GM18508 (cell line): ENCODE measurements around the gene SLCO3A1.
"Not testable (repeated sequence)": the region's sequence is repeated elsewhere in the genome, so short reads cannot be mapped to it uniquely, and the experiment has no call there.

Experiments used
- ATAC-seq: cut with Tn5 transposase; IDR thresholded peaks from one replicate; pipeline ENCODE4 v1.9.1; 2021; ENCODE audit warnings: moderate number of reproducible peaks; ENCODE audit not compliant: insufficient read depth, unreplicated experiment

SLCO3A1 gene

GRCh38 chr15:91953432-91953831 is 99.9 kb downstream of the SLCO3A1 start:
- ATAC-seq = no peak

DNA sequence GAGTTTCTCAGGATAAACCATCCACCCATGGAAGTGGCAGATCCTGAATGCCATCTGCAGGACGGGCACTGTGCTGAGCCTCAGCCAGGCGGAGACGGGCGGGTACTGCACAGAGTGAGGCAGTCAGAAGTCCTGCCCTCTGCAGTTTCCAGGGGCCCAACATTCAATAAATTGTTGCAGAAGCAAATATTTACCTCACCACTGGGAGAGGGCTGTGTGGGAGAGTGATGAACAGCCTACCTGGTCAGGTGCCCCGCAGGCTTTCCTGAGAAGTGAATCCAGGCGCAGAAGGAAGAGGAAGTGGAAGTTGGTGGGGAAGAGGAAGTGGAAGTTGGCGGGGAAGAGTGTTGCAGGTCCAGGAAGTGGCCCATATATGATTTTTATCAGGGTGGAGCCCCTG is 100.8 kb downstream of the SLCO3A1 start:
- no peak for ATAC-seq

DNA sequence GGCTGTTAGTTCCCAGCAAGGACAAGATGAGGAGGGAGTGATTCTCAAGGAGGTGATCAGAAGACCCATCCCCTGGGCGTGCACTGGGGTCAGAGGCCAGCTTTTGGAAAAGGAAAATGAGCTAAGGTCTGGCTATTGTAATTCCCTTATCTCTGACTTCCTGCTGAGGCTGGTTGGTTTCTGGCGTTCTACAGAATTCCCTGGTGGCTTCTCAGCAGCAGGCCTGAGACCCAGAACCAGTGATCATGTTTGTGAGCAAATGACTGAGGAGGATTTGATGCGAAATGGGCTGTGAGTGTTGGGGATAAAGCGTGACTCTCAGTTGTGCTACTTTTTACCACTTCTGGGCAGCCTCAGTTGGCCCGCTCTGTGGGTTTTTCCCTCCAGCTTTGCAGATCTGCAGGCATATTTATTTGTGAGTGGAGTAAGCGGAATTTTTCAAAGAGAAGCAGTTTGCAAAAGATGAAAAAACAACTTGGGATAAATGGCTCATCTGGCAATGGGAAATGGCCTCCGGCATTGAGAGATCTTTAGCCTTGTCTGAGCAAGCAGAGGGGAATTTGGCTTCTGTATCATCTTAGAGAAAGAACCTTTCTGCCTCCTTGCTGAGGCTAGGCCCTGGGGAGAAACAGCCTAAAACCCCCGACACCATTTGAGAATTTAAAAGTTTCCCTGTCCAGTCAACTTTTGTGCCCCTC is 102.7 kb downstream of the SLCO3A1 start:
- no peak for ATAC-seq

GRCh38 chr15:91961357-91961756 is 107.8 kb downstream of the SLCO3A1 start:
- ATAC-seq = no peak

- not testable (repeated sequence) for ATAC-seq
These were observed 110.2 kb downstream of the SLCO3A1 start for GRCh38 chr15:91963747-91964146.

- ATAC-seq = no peak
These were observed 112.1 kb downstream of the SLCO3A1 start for GRCh38 chr15:91965501-91966193.

GRCh38 chr15:91966194-91966552 is 112.7 kb downstream of the SLCO3A1 start:
- no peak for ATAC-seq

- ATAC-seq = no peak
These were observed 114.6 kb downstream of the SLCO3A1 start for GRCh38 chr15:91967935-91968606.

GRCh38 chr15:91968610-91969009 is 115.1 kb downstream of the SLCO3A1 start:
- no peak for ATAC-seq

- ATAC-seq = no peak
These were observed 116.6 kb downstream of the SLCO3A1 start for GRCh38 chr15:91970142-91970541.

DNA sequence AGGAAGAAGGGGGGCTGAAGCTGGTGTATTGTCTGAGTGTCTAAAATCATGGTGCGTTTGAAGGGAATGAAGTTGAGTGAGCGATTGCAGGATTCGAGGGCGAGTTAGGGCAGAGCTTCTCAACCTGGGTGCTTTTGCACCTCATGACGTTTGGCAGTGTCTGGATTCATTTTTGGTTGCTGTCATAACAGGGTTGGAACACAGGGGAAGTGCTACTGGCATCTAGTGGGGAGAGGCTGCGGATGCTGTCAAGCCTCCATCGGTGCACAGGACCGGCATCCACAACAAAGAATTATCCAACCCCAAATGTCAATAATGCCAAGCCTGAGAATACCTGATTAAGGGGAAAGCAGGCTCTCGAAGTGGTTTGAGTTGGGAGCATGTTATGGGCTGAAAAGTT is 120.0 kb downstream of the SLCO3A1 start:
- no peak for ATAC-seq

DNA sequence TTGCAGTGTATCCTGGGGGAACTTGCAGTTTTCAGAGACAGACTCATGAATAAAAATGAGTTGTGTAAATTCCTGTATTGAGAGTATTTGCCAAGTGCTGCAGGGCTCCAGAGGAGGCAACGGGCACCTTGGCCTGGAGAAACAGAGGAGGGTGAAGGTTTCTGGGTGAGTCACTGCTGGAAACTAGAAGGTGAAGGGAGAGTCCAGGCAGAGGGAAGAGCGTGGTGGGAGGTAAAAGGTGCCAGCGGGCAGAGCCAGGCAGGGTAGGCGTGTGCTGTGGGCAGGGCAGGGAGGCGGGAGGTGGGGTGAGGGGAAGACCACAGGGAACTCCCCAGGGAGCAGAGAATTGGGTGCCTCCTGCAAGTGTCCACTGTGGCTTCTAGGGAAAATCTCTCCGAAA is 120.8 kb downstream of the SLCO3A1 start:
- no peak for ATAC-seq

GRCh38 chr15:91975241-91975978 is 121.9 kb downstream of the SLCO3A1 start:
- no peak for ATAC-seq

- no peak for ATAC-seq
These were observed 123.5 kb downstream of the SLCO3A1 start for GRCh38 chr15:91976966-91977365.

DNA sequence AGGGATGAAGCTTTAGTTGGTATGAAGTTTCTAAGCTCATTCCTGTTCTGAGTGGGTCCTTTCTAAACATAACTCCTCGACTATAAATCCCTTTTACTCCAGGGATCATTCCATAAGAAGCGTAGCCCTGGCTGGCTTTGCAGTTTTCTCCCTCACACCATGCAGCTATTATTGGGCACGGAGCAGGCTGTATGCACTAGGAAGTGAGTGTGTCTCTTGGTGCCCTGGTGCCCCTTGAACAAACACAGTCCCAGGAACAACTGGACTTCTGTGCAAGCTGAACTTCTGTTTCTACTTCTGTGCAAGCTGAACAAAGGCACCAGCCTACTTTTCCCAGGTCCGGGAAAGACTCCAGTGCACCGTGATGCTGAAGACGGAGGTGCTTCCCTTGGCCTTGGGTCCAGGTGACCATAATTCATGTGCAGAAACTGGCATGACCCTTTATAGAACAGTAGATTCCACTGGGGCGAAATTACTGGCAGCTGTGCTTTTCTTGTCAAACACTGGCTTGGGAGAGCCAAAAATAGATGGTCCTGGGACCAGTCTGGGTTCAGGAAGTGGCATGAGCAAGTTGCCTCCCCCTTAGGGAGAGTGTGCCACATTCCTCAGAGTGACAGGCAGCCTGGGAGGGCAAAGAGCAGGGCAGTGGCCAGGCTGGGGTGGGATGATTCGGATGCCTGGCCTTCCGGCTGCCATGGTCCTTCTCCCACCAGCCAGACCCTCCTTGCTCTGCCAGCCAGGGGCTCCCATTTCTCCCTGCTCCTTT is 127.2 kb downstream of the SLCO3A1 start:
- no peak for ATAC-seq

DNA sequence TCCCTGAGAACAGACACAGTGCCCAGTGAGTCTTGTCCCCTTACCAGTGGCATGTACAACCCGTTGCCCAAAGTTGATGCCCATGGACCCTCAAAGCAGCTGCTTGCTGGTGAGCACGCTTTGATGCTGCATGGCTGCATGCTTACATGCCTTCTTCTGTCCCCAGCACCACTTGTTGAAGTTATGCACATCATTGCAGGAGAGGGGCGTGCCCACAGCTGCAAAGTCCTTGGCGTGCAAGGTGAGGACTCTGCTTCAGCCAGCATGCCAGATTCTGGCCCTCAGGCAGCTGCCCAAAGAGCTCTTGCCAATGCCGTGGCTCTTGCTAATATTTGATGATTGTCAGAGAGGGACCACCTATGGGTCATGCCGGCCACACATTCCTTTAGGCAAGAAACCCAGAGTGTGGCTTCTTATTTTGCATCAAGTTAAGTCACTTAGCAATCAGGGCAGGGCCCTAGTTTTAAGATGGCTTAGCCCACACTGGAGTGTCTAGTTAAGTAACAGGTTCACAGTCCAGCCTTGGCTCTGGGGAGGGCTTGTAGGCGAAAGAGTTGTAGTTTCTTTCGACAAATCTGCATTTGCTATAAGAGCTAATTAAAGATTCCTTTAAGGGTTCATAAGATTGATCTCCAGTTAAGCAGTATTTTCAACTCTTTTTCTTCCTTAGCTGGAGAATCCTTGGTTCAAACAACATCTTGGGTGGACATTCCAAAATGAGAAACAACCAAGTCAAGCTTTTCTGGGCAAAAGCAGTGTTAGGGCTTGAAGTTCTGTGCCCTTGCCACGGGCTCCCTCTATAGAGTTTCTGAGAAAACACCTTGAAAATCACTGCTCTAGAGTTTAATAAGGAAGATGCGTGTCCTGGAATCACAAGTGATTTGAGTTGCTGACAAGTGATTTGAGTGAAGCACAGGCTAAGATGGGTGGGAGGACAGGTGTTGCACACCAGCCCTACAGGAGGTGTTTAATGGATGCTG is 128.6 kb downstream of the SLCO3A1 start:
- no peak for ATAC-seq

DNA sequence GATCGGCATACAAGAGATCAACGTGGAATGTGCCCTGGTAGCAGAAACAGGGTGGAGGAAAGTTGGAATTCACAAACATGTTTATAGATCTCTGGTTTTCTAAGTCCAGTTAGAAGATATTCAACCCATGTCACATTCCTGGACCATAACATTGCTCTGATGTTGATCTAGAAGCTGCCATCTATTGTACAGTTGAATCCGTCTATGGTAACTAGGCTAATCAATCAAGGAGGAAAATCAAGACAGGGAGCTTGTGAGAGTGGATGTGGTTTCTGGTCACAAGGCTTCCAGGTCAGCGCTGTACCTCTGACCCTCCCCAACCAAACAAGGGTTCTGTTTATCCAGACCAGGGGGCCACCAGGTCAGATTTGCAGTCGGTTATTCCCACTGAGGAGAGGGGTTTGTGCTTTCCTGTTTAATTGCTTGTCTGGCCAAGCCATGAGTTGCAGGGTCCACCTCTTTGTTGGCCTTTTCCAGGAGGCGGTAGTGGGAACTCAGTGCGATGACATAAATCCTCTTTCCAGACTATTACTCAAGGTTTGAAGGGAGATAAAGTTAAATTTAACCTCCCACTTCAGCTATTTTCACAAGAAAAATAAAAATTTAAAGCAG is 130.3 kb downstream of the SLCO3A1 start:
- no peak for ATAC-seq

DNA sequence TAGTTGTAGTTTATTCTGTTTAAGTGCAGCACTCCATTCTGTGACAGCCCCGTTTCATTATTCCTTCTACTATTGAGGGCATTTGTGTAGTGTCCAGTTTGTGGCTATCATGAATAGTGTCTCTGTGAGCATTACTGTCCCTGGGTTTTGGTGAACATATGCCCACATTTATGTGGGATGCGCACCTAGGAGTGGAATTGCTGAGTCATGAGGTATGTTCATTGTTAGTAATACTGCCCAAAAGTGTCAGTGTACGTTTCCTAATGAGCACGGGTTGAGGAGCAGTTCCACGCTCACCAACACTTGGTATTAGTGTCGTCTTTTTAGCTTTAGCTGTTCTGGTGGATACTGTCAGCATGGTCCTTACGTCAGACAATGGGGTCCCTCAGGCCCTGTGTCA is 131.8 kb downstream of the SLCO3A1 start:
- no peak for ATAC-seq

DNA sequence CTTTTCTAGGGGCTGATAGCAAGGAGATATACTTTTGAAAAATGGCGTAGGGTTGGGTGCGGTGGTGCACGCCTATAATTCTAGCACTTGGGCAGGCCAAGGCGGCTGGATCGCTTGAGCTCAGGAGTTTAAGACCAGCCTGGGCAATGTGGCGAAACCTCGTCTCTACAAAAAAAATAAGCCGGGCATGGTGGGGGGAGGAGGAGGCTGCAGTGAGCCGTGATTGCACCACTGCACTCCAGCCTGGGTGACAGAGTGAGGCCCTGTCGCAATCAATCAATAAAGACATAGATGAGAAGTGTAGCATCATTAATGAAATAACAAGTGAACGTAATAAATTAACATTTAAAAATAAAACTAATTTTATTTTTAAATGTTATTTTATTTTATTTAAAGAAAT is 134.6 kb downstream of the SLCO3A1 start:
- no peak for ATAC-seq
